Measurements from ENCODE around the gene PLOD3. TPM values are rescaled to one million over a fixed set of nuclear protein-coding genes. Genes with fewer than 3 reads are reported as not detected.

PLOD3 gene
- total RNA-seq, 2 experiments from 2014 or later = 9.2 to 30.5 TPM

- Histone ChIP-seq H3K9me3 (ENCODE audit: low read length) (no peaks in the 10 kb centered on the region), H2AFZ (ENCODE audit: low read length) (no peak overlapping the region), H3K4me3 (ENCODE audit: low read depth, low read length, poor library complexity, severe bottlenecking) (no peak overlapping the region), H3K9me2 (ENCODE audit: insufficient read depth, low read length) (no peaks in the 10 kb centered on the region), H3K36me3 (ENCODE audit: insufficient read depth, low read length) (no peaks in the 10 kb centered on the region), H3K4me1 (ENCODE audit: insufficient read depth, low read length, poor library complexity, severe bottlenecking) (no peaks in the 10 kb centered on the region), H3K4me2 (ENCODE audit: low read length) (no peak overlapping the region), H4K20me1 (ENCODE audit: insufficient read depth, low read length) (no peaks in the 10 kb centered on the region), H3K27ac (ENCODE audit: low read depth, low read length, poor library complexity, severe bottlenecking) (no peak overlapping the region), H3K79me2 (ENCODE audit: insufficient read depth, low read depth, low read length) (no peaks in the 10 kb centered on the region)
- BruUV-seq (replicated peaks) = no TSS peak
- DNase-seq (ENCODE audit: low spot score) = no peak
- ChIA-PET CTCF (ENCODE audit: unreplicated experiment) (no interaction called here), POLR2A (no interaction called here)
- intact Hi-C loops (cut with micrococcal nuclease; ENCODE audit: unreplicated experiment) = no loop called here
- TF ChIP-seq, protein P1, sequence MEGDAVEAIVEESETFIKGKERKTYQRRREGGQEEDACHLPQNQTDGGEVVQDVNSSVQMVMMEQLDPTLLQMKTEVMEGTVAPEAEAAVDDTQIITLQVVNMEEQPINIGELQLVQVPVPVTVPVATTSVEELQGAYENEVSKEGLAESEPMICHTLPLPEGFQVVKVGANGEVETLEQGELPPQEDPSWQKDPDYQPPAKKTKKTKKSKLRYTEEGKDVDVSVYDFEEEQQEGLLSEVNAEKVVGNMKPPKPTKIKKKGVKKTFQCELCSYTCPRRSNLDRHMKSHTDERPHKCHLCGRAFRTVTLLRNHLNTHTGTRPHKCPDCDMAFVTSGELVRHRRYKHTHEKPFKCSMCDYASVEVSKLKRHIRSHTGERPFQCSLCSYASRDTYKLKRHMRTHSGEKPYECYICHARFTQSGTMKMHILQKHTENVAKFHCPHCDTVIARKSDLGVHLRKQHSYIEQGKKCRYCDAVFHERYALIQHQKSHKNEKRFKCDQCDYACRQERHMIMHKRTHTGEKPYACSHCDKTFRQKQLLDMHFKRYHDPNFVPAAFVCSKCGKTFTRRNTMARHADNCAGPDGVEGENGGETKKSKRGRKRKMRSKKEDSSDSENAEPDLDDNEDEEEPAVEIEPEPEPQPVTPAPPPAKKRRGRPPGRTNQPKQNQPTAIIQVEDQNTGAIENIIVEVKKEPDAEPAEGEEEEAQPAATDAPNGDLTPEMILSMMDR (conservative IDR thresholded peaks at IDR 0.05; ENCODE audit: low read length) = no peak
- TF ChIP-seq EZH2phosphoT487 (IDR thresholded peaks at IDR 0.05; ENCODE audit: borderline replicate concordance, low read depth, low read length) = no peak
These were observed 8.6 kb downstream of the PLOD3 start for GRCh38 chr7:101208794-101209193.

- H3K27ac ChIP-seq (ENCODE audit: low read depth, low read length, poor library complexity, severe bottlenecking) = no peak overlapping the region
- H3K4me1 ChIP-seq (ENCODE audit: insufficient read depth, low read length, poor library complexity, severe bottlenecking) = peaks cover 5% of the 10 kb centered on the region
- TF ChIP-seq, protein P1 (conservative IDR thresholded peaks at IDR 0.05; ENCODE audit: low read length) = no peak
- TF ChIP-seq EZH2phosphoT487 (IDR thresholded peaks at IDR 0.05; ENCODE audit: borderline replicate concordance, low read depth, low read length) = no peak
- no peaks in the 10 kb centered on the region for H3K36me3 ChIP-seq (ENCODE audit: insufficient read depth, low read length)
- H3K4me3 ChIP-seq (ENCODE audit: low read depth, low read length, poor library complexity, severe bottlenecking) = no peak overlapping the region
- intact Hi-C loops (cut with micrococcal nuclease; ENCODE audit: unreplicated experiment) = no loop called here
- H3K9me3 ChIP-seq (ENCODE audit: low read length) = no peaks in the 10 kb centered on the region
- H3K4me2 ChIP-seq (ENCODE audit: low read length) = no peak overlapping the region
- BruUV-seq (replicated peaks) = no TSS peak
- H3K79me2 ChIP-seq (ENCODE audit: insufficient read depth, low read depth, low read length) = no peaks in the 10 kb centered on the region
- H4K20me1 ChIP-seq (ENCODE audit: insufficient read depth, low read length) = no peaks in the 10 kb centered on the region
- no peak for DNase-seq (ENCODE audit: low spot score)
- H2AFZ ChIP-seq (ENCODE audit: low read length) = no peak overlapping the region
- CTCF ChIA-PET (ENCODE audit: unreplicated experiment) = no interaction called here
- POLR2A ChIA-PET = interaction anchor here (0.9 kb wide), 1 partner anchor 519 kb away, joined by 3 read pairs; no protein-coding TSS in a partner anchor
- H3K9me2 ChIP-seq (ENCODE audit: insufficient read depth, low read length) = no peaks in the 10 kb centered on the region
These were observed 9.9 kb downstream of the PLOD3 start for GRCh38 chr7:101207459-101207858.

GRCh38 chr7:101206665-101207042 lies 10.7 kb downstream of the PLOD3 start:
- Histone ChIP-seq H3K27ac (ENCODE audit: low read depth, low read length, poor library complexity, severe bottlenecking) (no peak overlapping the region), H4K20me1 (ENCODE audit: insufficient read depth, low read length) (no peaks in the 10 kb centered on the region), H3K4me1 (ENCODE audit: insufficient read depth, low read length, poor library complexity, severe bottlenecking) (peaks cover 5% of the 10 kb centered on the region), H3K4me3 (ENCODE audit: low read depth, low read length, poor library complexity, severe bottlenecking) (no peak overlapping the region), H2AFZ (ENCODE audit: low read length) (no peak overlapping the region), H3K79me2 (ENCODE audit: insufficient read depth, low read depth, low read length) (no peaks in the 10 kb centered on the region), H3K36me3 (ENCODE audit: insufficient read depth, low read length) (no peaks in the 10 kb centered on the region), H3K9me2 (ENCODE audit: insufficient read depth, low read length) (no peaks in the 10 kb centered on the region), H3K9me3 (ENCODE audit: low read length) (no peaks in the 10 kb centered on the region), H3K4me2 (ENCODE audit: low read length) (no peak overlapping the region)
- intact Hi-C loops (cut with micrococcal nuclease; ENCODE audit: unreplicated experiment) = no loop called here
- BruUV-seq (replicated peaks) = no TSS peak
- CTCF ChIA-PET (ENCODE audit: unreplicated experiment) = no interaction called here
- TF ChIP-seq, protein P1 (conservative IDR thresholded peaks at IDR 0.05; ENCODE audit: low read length) = no peak
- no peak for TF ChIP-seq EZH2phosphoT487 (IDR thresholded peaks at IDR 0.05; ENCODE audit: borderline replicate concordance, low read depth, low read length)
- POLR2A ChIA-PET = no interaction called here
- no peak for DNase-seq (ENCODE audit: low spot score)
